Bone marrow (tissue), 2 donors: Measurements from ENCODE around the gene SRBD1.
A peak's percentile ranks its signal among the peaks of the same experiment; 100 is the strongest.

ENCODE experiments used
- DNase-seq, 2 donors: peaks; one replicate each; lab custom pipeline; 2025; lab: John Stamatoyannopoulos, UW

Gene SRBD1

GRCh38 chr2:45636008-45636407 is 24.9 kb upstream of the SRBD1 start:
- DNase-seq: no peak

- no peak for DNase-seq
Measured at GRCh38 chr2:45634223-45634622, 23.2 kb upstream of the SRBD1 start.

- DNase-seq: no peak
Measured at GRCh38 chr2:45631955-45632354, 20.9 kb upstream of the SRBD1 start.

GRCh38 chr2:45631319-45631718 is 20.3 kb upstream of the SRBD1 start:
- DNase-seq: no peak

- no peak for DNase-seq
Measured at GRCh38 chr2:45629971-45630370, 18.9 kb upstream of the SRBD1 start.

- no peak for DNase-seq
Measured at GRCh38 chr2:45627911-45628310, 16.8 kb upstream of the SRBD1 start.

- no peak for DNase-seq
Measured at GRCh38 chr2:45626387-45627221, 15.5 kb upstream of the SRBD1 start.

GRCh38 chr2:45625824-45626223 is 14.8 kb upstream of the SRBD1 start:
- no peak for DNase-seq

- no peak for DNase-seq
Measured at GRCh38 chr2:45623098-45623497, 12.0 kb upstream of the SRBD1 start.

GRCh38 chr2:45622336-45623075 is 11.4 kb upstream of the SRBD1 start:
- DNase-seq: no peak

- DNase-seq: no peak
Measured at GRCh38 chr2:45617496-45617895, 6.4 kb upstream of the SRBD1 start.

GRCh38 chr2:45616658-45617411 is 5.8 kb upstream of the SRBD1 start:
- no peak for DNase-seq

- no peak for DNase-seq
Measured at GRCh38 chr2:45614871-45615415, 3.9 kb upstream of the SRBD1 start.

- DNase-seq: no peak
Measured at GRCh38 chr2:45614330-45614729, 3.3 kb upstream of the SRBD1 start.

GRCh38 chr2:45612731-45613130 is 1.7 kb upstream of the SRBD1 start:
- DNase-seq: no peak

GRCh38 chr2:45612285-45612684 is 1.2 kb upstream of the SRBD1 start:
- no peak for DNase-seq

- peak in 1 of 2 donors; percentile 37 for DNase-seq
Measured at GRCh38 chr2:45610281-45611019, 617 bp downstream of the SRBD1 start.

- no peak for DNase-seq
Measured at GRCh38 chr2:45607701-45608100, 3.4 kb downstream of the SRBD1 start.

GRCh38 chr2:45606796-45607195 is 4.3 kb downstream of the SRBD1 start:
- DNase-seq: peak in 1 of 2 donors; percentile 35

GRCh38 chr2:45605116-45605515 is 6.0 kb downstream of the SRBD1 start:
- no peak for DNase-seq

- DNase-seq: no peak
Measured at GRCh38 chr2:45602624-45603023, 8.4 kb downstream of the SRBD1 start.

GRCh38 chr2:45598545-45598944 is 12.5 kb downstream of the SRBD1 start:
- DNase-seq: no peak
